IPS-18a (cell line): ENCODE results near the gene CD207.

Experiments used
- H3K27ac ChIP-seq: one replicate; pipeline ENCODE4 v1.5.1; 2013; ENCODE audit warnings: low read length
- H3K27me3 ChIP-seq: one replicate; pipeline ENCODE4 v1.6.1; 2013; ENCODE audit warnings: mild to moderate bottlenecking, low read length; ENCODE audit not compliant: control insufficient read depth, insufficient read depth
- H3K36me3 ChIP-seq: one replicate; pipeline ENCODE4 v1.6.1; 2013; ENCODE audit warnings: low read depth, low read length; ENCODE audit not compliant: control insufficient read depth
- H3K4me1 ChIP-seq: one replicate; pipeline ENCODE4 v1.6.1; 2013; ENCODE audit warnings: low read depth, low read length; ENCODE audit not compliant: control insufficient read depth
- H3K4me3 ChIP-seq: one replicate; pipeline ENCODE4 v1.5.1; 2013; ENCODE audit warnings: low read length
- H3K9ac ChIP-seq: one replicate; pipeline ENCODE4 v1.6.1; 2013; ENCODE audit warnings: mild to moderate bottlenecking, low read length, moderate library complexity
- H3K9me3 ChIP-seq: one replicate; pipeline ENCODE4 v1.6.1; 2013; ENCODE audit warnings: low read depth, low read length; ENCODE audit not compliant: control insufficient read depth

CD207 gene

DNA sequence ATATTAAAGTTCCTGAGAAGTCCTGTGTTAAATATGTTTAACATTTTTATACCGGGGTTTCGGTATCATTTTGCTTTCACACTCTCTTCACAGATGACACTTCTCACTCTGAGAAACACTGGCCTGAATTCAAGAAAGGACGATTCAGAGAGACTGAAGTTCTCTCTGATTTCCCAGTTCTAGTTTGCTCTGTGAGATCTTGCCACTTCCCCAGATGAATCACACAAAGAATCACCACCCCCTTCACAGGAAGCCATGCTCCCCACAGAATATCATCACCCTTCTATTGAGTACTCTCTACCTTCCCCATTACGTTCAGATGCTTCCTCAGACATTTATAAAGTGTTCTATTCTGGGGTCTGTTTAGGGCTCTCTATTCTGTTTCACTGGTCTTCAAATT is 16.1 kb upstream of the CD207 start:
- H3K9ac ChIP-seq = no peak overlapping the region
- H3K9me3 ChIP-seq = no peaks in the 10 kb centered on the region
- H3K4me1 ChIP-seq = no peaks in the 10 kb centered on the region
- H3K27ac ChIP-seq = no peak overlapping the region
- no peaks in the 10 kb centered on the region for H3K36me3 ChIP-seq
- H3K27me3 ChIP-seq = peaks cover 4% of the 10 kb centered on the region
- H3K4me3 ChIP-seq = no peak overlapping the region

DNA sequence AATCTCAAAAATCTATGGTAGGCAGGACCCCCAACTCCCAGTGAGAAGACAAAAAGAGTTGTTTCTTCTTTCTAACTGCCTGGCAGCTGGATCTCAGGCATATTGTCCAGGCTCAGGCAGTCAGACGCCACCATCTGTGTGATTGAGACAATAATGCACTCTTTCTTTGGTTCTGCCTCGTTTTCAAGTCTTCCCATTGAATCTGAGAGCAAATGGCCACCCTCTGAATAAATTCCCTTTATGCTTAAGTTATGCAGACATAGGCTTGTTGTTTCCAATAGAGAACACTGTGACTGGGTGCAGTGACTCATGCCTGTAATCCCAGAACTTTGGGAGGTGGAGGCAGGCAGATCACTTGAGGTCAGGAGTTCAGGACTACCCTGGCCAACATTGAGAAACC is 15.3 kb upstream of the CD207 start:
- Histone ChIP-seq H3K9ac (no peak overlapping the region), H3K4me1 (no peaks in the 10 kb centered on the region), H3K4me3 (no peak overlapping the region), H3K27me3 (no peaks in the 10 kb centered on the region), H3K36me3 (no peaks in the 10 kb centered on the region), H3K9me3 (no peaks in the 10 kb centered on the region), H3K27ac (no peak overlapping the region)

DNA sequence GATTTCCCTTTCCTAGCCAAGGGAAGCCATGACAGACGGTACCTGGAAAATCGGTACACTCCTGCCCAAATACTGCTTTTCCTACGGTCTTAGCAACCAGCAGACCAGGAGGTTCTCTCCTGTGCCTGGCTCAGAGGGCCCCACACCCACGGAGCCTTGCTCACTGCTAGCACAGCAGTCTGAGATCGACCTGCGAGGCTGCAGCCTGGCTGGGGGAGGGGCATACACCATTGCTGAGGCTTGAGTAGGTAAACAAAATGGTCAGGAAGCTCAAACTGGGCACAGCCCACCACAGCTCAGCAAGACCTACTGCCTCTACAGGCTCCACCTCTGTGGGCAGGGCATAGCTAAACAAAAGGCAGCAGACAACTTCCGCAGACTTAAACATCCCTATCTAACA is 6.8 kb upstream of the CD207 start:
- no peak overlapping the region for H3K27ac ChIP-seq
- H3K4me1 ChIP-seq = no peaks in the 10 kb centered on the region
- no peaks in the 10 kb centered on the region for H3K9me3 ChIP-seq
- H3K36me3 ChIP-seq = no peaks in the 10 kb centered on the region
- H3K9ac ChIP-seq = no peak overlapping the region
- H3K4me3 ChIP-seq = no peak overlapping the region
- H3K27me3 ChIP-seq = no peaks in the 10 kb centered on the region

DNA sequence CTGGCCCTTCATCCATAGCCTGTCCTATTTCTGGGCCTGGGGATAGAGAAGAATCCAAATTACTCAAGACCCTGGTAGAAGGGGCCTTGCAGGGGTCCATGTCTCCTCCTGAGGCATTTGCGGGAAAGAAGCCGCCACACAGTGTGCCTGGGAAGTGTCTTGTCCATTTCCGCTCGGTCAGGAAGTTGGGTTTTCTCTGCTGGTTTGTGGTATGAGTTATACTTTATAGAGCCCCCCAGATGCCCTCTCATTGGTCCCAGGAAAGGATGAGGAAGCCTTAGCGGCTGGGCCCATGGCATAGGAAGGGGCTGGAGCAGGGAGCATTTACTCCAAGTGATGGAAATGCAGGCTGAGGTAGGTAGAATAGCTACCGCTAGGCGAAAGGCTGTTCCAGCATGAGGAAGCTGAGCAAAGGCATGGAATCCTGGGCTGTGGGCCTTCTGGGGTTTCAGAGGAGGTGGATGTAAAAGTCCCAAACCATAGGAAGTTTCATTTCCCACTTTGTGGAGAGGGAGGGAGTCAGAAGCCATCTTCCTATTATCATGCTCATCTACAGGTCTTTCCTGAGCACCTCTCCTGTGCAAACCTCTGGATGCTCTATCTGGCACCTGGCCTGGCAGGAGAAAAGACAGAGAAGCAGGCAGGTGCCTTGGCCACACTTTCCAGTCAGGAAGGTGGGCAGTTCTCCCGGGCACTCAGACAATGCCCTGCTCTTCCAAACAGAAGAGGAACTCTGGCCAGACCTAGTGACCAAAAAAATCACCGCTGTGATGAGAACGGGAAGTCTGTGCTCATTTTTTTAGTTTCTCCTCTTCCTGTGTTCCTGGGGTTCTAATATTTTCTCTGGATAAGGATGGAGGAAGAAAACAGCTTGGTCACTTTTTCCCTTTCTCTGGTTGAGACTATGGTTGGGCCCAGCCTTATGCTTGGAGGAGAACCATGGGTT is 2.6 kb upstream of the CD207 start:
- no peaks in the 10 kb centered on the region for H3K27me3 ChIP-seq
- no peak overlapping the region for H3K4me3 ChIP-seq
- no peak overlapping the region for H3K9ac ChIP-seq
- no peaks in the 10 kb centered on the region for H3K4me1 ChIP-seq
- no peaks in the 10 kb centered on the region for H3K36me3 ChIP-seq
- H3K27ac ChIP-seq = no peak overlapping the region
- no peaks in the 10 kb centered on the region for H3K9me3 ChIP-seq

DNA sequence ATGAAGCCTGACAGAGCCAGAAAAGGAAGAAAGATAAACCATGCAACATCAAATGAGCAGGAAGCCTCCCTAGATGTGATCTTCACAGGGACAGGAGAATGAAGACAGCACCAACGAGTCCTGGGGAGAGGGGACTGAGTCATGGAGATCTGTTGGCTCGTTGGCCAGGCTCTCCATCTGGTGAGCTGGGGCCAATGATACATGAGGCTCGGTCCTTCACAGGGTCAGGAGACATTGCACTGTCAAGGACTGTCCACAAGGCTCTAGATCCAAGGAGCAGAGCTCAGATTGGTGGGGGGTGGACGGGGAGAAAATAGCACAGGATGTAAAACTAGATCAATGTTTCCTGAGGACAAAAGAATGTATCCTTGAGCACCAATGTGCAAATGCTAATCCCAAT is 735 bp downstream of the CD207 start:
- Histone ChIP-seq H3K4me3 (no peak overlapping the region), H3K27me3 (no peaks in the 10 kb centered on the region), H3K4me1 (no peaks in the 10 kb centered on the region), H3K27ac (no peak overlapping the region), H3K9me3 (no peaks in the 10 kb centered on the region), H3K36me3 (no peaks in the 10 kb centered on the region), H3K9ac (no peak overlapping the region)

DNA sequence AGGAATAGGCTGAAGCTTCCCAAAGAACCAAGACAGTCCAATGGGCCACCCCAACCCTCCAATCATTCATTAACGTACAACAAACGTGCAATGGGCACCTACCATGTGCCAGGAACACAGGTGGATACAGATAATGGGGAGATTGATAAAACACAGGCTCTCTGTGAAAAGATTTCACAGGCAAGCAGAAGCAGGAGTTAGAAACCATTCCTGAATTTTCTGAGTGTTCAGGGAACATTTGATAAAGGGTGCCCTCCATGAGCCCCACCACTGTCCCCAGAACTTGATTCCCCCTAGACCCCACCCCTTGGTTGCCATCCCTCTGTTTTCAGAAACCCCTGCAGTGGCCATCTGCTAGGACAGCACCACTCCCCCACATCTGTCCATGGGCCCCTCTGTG is 1.5 kb downstream of the CD207 start:
- Histone ChIP-seq H3K27me3 (no peaks in the 10 kb centered on the region), H3K4me3 (no peak overlapping the region), H3K9ac (no peak overlapping the region), H3K9me3 (no peaks in the 10 kb centered on the region), H3K4me1 (no peaks in the 10 kb centered on the region), H3K27ac (no peak overlapping the region), H3K36me3 (no peaks in the 10 kb centered on the region)

DNA sequence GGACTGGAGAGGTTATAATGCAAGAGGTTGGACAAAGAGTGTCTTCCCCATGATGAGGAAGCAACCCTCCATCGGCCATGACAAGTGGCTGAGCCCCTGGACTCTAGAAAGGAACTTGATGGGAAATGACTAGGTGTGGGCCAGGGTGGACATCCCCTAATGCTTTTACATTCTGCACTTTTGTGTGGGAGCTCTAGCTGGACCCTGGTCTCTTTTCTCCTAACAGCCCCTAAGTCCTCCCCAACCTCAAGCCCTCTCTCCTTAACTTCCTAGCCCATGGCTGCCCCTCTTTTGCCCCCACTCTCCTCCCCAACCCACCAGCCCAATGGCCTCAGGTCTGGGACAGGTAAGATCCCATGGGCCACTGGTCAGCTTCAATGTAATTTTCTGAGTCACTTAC is 2.4 kb downstream of the CD207 start:
- no peaks in the 10 kb centered on the region for H3K27me3 ChIP-seq
- H3K9ac ChIP-seq = no peak overlapping the region
- no peaks in the 10 kb centered on the region for H3K9me3 ChIP-seq
- H3K36me3 ChIP-seq = no peaks in the 10 kb centered on the region
- no peak overlapping the region for H3K27ac ChIP-seq
- no peak overlapping the region for H3K4me3 ChIP-seq
- peaks cover 2% of the 10 kb centered on the region for H3K4me1 ChIP-seq

DNA sequence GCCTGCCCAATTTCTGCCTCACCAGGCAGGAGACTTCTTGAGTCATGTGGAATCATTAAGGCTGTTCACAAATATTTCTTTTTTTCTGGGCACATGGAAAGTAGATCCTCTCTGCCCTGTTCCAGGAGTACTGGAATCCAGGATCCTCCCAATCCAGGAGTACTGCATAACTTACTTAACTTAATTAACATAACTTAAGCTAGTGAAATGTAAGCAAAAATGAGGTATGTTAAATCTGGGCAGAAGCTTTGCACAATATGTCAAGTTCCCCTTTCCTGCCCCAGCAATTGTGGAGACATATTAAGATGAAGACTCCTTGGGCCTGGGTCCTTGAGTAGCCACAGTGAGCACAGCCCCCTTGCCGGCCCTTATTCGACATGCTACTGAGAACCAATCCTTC is 3.2 kb downstream of the CD207 start:
- H3K4me3 ChIP-seq = no peak overlapping the region
- H3K27me3 ChIP-seq = no peaks in the 10 kb centered on the region

DNA sequence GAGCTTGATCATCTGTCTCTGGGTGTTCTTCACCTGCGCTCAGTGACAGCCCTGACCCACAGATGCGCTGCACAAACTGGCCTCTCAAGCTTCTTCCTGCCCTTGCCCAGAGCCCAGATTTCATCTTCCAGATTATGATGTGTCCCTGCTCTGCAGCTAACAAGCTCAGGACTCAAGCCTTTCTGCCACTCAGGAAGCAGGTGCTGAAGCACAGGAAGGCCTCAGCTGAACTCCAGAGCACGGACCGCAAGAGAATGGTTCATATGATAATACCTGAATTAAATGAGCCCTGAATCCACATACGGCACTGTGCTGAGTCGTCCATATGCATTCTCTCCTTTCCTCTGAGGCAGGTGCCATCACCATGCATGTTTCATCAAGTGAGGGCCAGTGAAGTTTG is 3.8 kb downstream of the CD207 start:
- H3K36me3 ChIP-seq = no peaks in the 10 kb centered on the region
- no peaks in the 10 kb centered on the region for H3K27me3 ChIP-seq
- H3K27ac ChIP-seq = no peak overlapping the region
- no peaks in the 10 kb centered on the region for H3K9me3 ChIP-seq
- no peak overlapping the region for H3K9ac ChIP-seq
- peaks cover 7% of the 10 kb centered on the region for H3K4me1 ChIP-seq
- no peak overlapping the region for H3K4me3 ChIP-seq

More for the DNA sequence above, 3.2 kb downstream of the CD207 start:
- H3K36me3 ChIP-seq = no peaks in the 10 kb centered on the region
- no peak overlapping the region for H3K9ac ChIP-seq
- H3K4me1 ChIP-seq = peaks cover 7% of the 10 kb centered on the region
- no peak overlapping the region for H3K27ac ChIP-seq
- no peaks in the 10 kb centered on the region for H3K9me3 ChIP-seq

DNA sequence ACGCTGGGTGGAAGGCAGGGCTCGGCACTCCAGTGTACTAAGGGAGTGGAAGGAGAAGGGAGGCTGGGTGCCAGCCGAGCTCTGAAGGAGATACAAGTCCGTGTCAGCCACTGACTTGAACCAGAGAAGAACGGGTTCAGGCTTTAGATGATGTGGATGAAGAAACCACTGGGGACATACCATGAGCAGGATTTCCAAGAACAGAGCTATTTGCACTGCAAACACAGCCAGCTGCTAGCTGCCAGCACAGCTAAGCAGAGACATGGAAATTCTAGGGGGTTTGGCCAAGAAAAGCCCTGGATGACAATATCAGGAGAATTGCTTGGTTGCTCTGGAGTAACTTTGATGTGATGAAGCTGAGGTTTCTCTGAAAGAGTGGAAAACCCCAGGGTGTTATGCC is 5.2 kb downstream of the CD207 start:
- no peaks in the 10 kb centered on the region for H3K27me3 ChIP-seq

DNA sequence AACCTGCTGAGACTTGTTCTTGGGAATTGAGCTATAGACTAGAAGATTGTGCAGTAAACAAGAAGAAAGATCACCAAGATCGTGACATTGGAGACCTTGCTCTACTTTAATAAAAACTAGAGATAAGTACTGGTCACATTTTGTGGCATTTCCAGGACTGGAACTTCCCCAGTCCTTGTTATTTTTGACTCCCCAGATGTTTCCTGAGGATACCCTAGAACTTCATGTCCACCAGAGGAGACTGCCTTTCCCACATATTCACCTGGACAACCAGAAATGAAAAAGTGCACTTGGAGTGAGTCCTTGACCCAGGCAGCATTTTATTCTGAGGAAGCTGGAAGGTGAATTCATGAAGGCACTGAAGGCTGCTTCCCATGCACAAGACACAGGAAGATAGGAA is 5.7 kb downstream of the CD207 start:
- no peak overlapping the region for H3K27ac ChIP-seq
- H3K27me3 ChIP-seq = no peaks in the 10 kb centered on the region
- H3K9me3 ChIP-seq = no peaks in the 10 kb centered on the region
- no peaks in the 10 kb centered on the region for H3K36me3 ChIP-seq
- H3K4me3 ChIP-seq = no peak overlapping the region
- peaks cover 7% of the 10 kb centered on the region for H3K4me1 ChIP-seq
- H3K9ac ChIP-seq = no peak overlapping the region

More for the DNA sequence above, 5.2 kb downstream of the CD207 start:
- no peak overlapping the region for H3K9ac ChIP-seq
- H3K9me3 ChIP-seq = no peaks in the 10 kb centered on the region
- no peaks in the 10 kb centered on the region for H3K36me3 ChIP-seq
- peaks cover 7% of the 10 kb centered on the region for H3K4me1 ChIP-seq
- no peak overlapping the region for H3K4me3 ChIP-seq
- no peak overlapping the region for H3K27ac ChIP-seq
